Measurements from ENCODE around the gene ADGRV1. TPM values are rescaled to one million over a fixed set of nuclear protein-coding genes. Genes with fewer than 3 reads are reported as not detected.
A peak's percentile ranks its signal among the peaks of the same experiment; 100 is the strongest.

ADGRV1 gene
- total RNA-seq, 1 donor: 0.18 TPM

GRCh38 chr5:91168859-91169258, 610.3 kb downstream of the ADGRV1 start:
- no peak for DNase-seq (ENCODE audit: low read depth)
- no peak for TF ChIP-seq CTCF (IDR thresholded peaks at IDR 0.05; ENCODE audit: insufficient read depth, low read length)
- no peak overlapping the region for H3K4me3 ChIP-seq (ENCODE audit: low read depth, low read length)

- DNase-seq (ENCODE audit: low read depth): peak; percentile 83
- no peak for TF ChIP-seq CTCF (IDR thresholded peaks at IDR 0.05; ENCODE audit: insufficient read depth, low read length)
- no peak overlapping the region for H3K4me3 ChIP-seq (ENCODE audit: low read depth, low read length)
These were observed 611.7 kb downstream of the ADGRV1 start for GRCh38 chr5:91170266-91170665.

- no peak for TF ChIP-seq CTCF (IDR thresholded peaks at IDR 0.05; ENCODE audit: insufficient read depth, low read length)
These were observed 612.7 kb downstream of the ADGRV1 start for GRCh38 chr5:91171322-91171721.

GRCh38 chr5:91174396-91174795, 615.8 kb downstream of the ADGRV1 start:
- DNase-seq (ENCODE audit: low read depth): no peak
- H3K4me3 ChIP-seq (ENCODE audit: low read depth, low read length): no peak overlapping the region
- no peak for TF ChIP-seq CTCF (IDR thresholded peaks at IDR 0.05; ENCODE audit: insufficient read depth, low read length)

More at GRCh38 chr5:91171322-91171721, 612.7 kb downstream of the ADGRV1 start:
- H3K4me3 ChIP-seq (ENCODE audit: low read depth, low read length): no peak overlapping the region
- DNase-seq (ENCODE audit: low read depth): no peak

GRCh38 chr5:91175708-91176107, 617.1 kb downstream of the ADGRV1 start:
- H3K4me3 ChIP-seq (ENCODE audit: low read depth, low read length): no peak overlapping the region
- no peak for DNase-seq (ENCODE audit: low read depth)
- TF ChIP-seq CTCF (IDR thresholded peaks at IDR 0.05; ENCODE audit: insufficient read depth, low read length): no peak

- DNase-seq (ENCODE audit: low read depth): no peak
- H3K4me3 ChIP-seq (ENCODE audit: low read depth, low read length): no peak overlapping the region
- no peak for TF ChIP-seq CTCF (IDR thresholded peaks at IDR 0.05; ENCODE audit: insufficient read depth, low read length)
These were observed 617.9 kb downstream of the ADGRV1 start for GRCh38 chr5:91176288-91177016.

- no peak for TF ChIP-seq CTCF (IDR thresholded peaks at IDR 0.05; ENCODE audit: insufficient read depth, low read length)
- no peak overlapping the region for H3K4me3 ChIP-seq (ENCODE audit: low read depth, low read length)
- no peak for DNase-seq (ENCODE audit: low read depth)
These were observed 618.5 kb downstream of the ADGRV1 start for GRCh38 chr5:91177085-91177484.
